ENCODE measurements around the gene INSIG2. TPM values are rescaled to one million over a fixed set of nuclear protein-coding genes. Genes with fewer than 3 reads are reported as not detected.

INSIG2 gene
- total RNA-seq, 1 donor from 2014 or later: 32.2 TPM

DNA sequence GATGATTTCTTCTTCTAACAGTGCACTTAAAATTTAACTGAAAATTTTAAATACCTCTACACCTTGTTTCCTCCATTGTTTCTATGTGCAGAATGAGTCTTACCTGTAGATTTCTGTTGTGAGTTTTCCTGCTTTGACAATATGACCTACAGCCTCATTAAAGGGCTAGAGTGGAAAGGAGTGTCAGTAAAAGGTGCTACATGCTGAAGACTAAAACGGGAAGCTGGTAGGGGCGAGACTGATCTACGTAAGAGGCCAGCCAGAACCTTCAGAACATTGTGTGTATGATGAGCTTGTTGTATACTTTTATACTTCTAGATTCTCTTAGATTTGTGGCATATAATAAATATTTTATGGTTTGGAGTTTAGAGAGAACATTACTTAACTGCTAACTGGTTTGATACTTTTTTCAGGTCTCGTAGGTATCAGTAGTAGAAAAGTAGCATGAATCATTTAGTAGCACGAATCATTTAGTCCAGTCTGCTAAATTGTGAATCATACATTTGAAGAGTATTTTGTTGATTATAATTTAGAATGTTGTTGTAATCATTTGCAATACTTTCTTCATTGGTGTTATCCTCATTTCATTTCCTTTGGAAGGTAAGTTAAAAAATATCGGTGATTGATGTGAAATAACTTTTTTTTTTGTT, 14.3 kb downstream of the INSIG2 start:
- H3K36me3 Mint-ChIP-seq: peaks cover 22% of the 10 kb centered on the region
- H2AFZ ChIP-seq (replicated peaks): no peak overlapping the region
- no peak overlapping the region for H3K4me3 Mint-ChIP-seq
- DNase-seq (ENCODE audit: low spot score): no peak
- H3K4me3 ChIP-seq: no peak overlapping the region
- H3K9ac ChIP-seq: no peak overlapping the region
- no peak overlapping the region for H3K27ac ChIP-seq
- TF ChIP-seq, protein P1, sequence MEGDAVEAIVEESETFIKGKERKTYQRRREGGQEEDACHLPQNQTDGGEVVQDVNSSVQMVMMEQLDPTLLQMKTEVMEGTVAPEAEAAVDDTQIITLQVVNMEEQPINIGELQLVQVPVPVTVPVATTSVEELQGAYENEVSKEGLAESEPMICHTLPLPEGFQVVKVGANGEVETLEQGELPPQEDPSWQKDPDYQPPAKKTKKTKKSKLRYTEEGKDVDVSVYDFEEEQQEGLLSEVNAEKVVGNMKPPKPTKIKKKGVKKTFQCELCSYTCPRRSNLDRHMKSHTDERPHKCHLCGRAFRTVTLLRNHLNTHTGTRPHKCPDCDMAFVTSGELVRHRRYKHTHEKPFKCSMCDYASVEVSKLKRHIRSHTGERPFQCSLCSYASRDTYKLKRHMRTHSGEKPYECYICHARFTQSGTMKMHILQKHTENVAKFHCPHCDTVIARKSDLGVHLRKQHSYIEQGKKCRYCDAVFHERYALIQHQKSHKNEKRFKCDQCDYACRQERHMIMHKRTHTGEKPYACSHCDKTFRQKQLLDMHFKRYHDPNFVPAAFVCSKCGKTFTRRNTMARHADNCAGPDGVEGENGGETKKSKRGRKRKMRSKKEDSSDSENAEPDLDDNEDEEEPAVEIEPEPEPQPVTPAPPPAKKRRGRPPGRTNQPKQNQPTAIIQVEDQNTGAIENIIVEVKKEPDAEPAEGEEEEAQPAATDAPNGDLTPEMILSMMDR (IDR thresholded peaks at IDR 0.05): no peak
- H3K27me3 ChIP-seq: no peaks in the 10 kb centered on the region
- no peak overlapping the region for H3K27ac Mint-ChIP-seq
- H3F3A ChIP-seq (ENCODE audit: low read depth): peaks cover 8% of the 10 kb centered on the region
- no peak overlapping the region for H3K4me2 ChIP-seq
- H3K9me3 Mint-ChIP-seq: no peaks in the 10 kb centered on the region
- no peaks in the 10 kb centered on the region for H3K4me1 Mint-ChIP-seq
- H3K79me2 ChIP-seq (ENCODE audit: low read depth): peaks cover 16% of the 10 kb centered on the region
- peaks cover 18% of the 10 kb centered on the region for H3K36me3 ChIP-seq
- H3K4me1 ChIP-seq: peaks cover 10% of the 10 kb centered on the region
- H3K9me3 ChIP-seq (ENCODE audit: low read depth): no peaks in the 10 kb centered on the region
- H4K20me1 ChIP-seq (ENCODE audit: low read depth): peaks cover 31% of the 10 kb centered on the region
- H3K27me3 Mint-ChIP-seq (ENCODE audit: insufficient read depth, low read depth): no peaks in the 10 kb centered on the region

DNA sequence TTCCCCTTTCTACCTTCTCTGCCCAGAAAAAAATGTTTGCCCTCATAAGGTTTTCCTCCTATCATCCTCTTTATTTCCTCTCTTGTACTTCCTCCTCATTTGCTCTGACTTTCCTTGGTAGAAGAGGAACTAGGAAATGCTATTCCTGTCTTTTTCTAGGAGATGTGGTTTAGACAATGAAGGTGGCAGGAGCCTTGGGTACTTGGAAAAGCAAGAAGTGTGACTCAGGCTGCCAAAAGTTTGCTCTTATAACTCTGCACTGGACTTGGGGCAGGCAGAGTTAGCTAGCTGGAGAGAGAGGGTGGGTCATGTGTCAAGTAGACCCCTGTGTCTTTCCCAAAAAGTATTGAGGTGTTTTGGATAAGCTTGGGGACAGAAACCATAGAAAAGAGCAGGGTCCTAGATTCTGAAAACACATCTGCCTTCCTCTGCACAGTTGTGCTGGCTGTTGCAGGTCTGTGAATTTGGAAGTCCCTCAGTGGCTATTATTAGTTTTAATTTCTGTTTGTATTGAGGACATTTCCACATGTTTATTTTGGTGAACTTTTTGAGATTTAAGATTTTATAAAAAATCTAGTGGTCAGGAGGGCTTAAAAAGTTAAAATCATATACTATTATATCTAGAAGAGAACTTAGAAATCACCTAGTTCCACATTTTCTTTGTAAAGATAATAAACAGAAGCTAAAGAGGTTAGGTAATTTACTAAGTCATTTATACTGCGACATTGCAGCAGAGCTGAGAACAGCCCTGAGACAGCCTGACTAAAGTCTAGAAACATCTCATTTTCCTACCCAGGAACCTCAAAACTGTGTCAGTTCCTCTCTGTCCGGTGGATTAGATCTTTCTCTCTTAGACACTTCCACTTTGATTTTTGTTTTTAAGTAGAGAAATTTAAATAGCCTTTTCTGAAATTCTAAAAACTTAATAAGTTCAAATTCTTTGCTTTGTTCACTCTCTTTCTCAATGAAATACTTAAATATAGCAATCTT, 16.0 kb downstream of the INSIG2 start:
- H3K4me3 ChIP-seq: no peak overlapping the region
- H3K27ac ChIP-seq: no peak overlapping the region
- H4K20me1 ChIP-seq (ENCODE audit: low read depth): peaks cover 20% of the 10 kb centered on the region
- Mint-ChIP-seq H3K27ac (no peak overlapping the region), H3K27me3 (ENCODE audit: insufficient read depth, low read depth) (no peaks in the 10 kb centered on the region), H3K4me1 (no peaks in the 10 kb centered on the region), H3K9me3 (no peaks in the 10 kb centered on the region), H3K4me3 (no peak overlapping the region), H3K36me3 (peaks cover 19% of the 10 kb centered on the region)
- TF ChIP-seq, protein P1 (IDR thresholded peaks at IDR 0.05): no peak
- TF ChIP-seq EZH2phosphoT487 (IDR thresholded peaks at IDR 0.05): no peak
- no peak for TF ChIP-seq EZH2 (IDR thresholded peaks at IDR 0.05)
- H3K27me3 ChIP-seq: no peaks in the 10 kb centered on the region
- peaks cover 8% of the 10 kb centered on the region for H3F3A ChIP-seq (ENCODE audit: low read depth)
- H3K9me3 ChIP-seq (ENCODE audit: low read depth): no peaks in the 10 kb centered on the region
- H3K4me2 ChIP-seq: no peak overlapping the region
- no peak overlapping the region for H3K9ac ChIP-seq
- no peak overlapping the region for H2AFZ ChIP-seq (replicated peaks)
- peaks cover under 1% of the 10 kb centered on the region for H3K79me2 ChIP-seq (ENCODE audit: low read depth)
- DNase-seq (ENCODE audit: low spot score): no peak
- H3K36me3 ChIP-seq: peaks cover 18% of the 10 kb centered on the region
- peaks cover 7% of the 10 kb centered on the region for H3K4me1 ChIP-seq

DNA sequence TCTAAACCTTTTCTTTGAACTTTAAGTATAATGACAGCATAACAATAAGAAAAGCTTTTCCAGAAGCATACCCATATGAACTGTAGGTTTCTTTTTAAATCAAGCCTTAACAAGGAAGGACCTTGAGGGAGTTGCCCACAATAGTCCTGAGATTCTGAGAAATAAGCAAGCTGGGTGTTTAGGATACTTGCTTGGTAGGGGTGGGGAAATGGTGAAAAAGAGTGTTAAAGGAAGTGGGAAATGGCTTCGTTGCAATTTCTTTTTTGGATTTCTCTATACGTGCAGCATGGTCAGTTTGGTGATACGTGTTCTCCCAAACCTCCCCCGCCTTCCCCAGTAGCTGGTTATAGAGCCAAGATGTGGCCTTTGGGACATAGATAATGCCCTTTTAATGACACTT, 17.2 kb downstream of the INSIG2 start:
- Histone ChIP-seq H3F3A (ENCODE audit: low read depth) (no peaks in the 10 kb centered on the region), H3K36me3 (peaks cover 18% of the 10 kb centered on the region), H3K4me2 (no peak overlapping the region), H3K79me2 (ENCODE audit: low read depth) (no peaks in the 10 kb centered on the region), H2AFZ (replicated peaks) (no peak overlapping the region), H3K9ac (no peak overlapping the region), H3K9me3 (ENCODE audit: low read depth) (no peaks in the 10 kb centered on the region), H3K27ac (no peak overlapping the region), H3K27me3 (no peaks in the 10 kb centered on the region), H4K20me1 (ENCODE audit: low read depth) (peaks cover 13% of the 10 kb centered on the region), H3K4me1 (no peaks in the 10 kb centered on the region), H3K4me3 (no peak overlapping the region)
- Mint-ChIP-seq H3K27me3 (ENCODE audit: insufficient read depth, low read depth) (no peaks in the 10 kb centered on the region), H3K9me3 (no peaks in the 10 kb centered on the region), H3K4me1 (no peaks in the 10 kb centered on the region), H3K36me3 (peaks cover 17% of the 10 kb centered on the region), H3K27ac (no peak overlapping the region), H3K4me3 (no peak overlapping the region)
- TF ChIP-seq EZH2phosphoT487 (IDR thresholded peaks at IDR 0.05): no peak
- no peak for TF ChIP-seq EZH2 (IDR thresholded peaks at IDR 0.05)
- TF ChIP-seq, protein P1 (IDR thresholded peaks at IDR 0.05): no peak
- DNase-seq (ENCODE audit: low spot score): no peak

Data from neural progenitor cell (in vitro differentiated cells).